Activated effector memory CD4-positive, alpha-beta T cell treated with anti-CD3 and anti-CD28 coated beads, Interleukin-2, amount 50 U/mL, for 16 hours (primary cell): ENCODE measurements around the gene PPIG.
"Not testable (repeated sequence)": the region's sequence is repeated elsewhere in the genome, so short reads cannot be mapped to it uniquely, and the experiment has no call there.

ENCODE experiments used
- DNase-seq: peaks from one replicate; pipeline ENCODE4 v3.0.0-alpha.2; 2020

PPIG gene

DNA sequence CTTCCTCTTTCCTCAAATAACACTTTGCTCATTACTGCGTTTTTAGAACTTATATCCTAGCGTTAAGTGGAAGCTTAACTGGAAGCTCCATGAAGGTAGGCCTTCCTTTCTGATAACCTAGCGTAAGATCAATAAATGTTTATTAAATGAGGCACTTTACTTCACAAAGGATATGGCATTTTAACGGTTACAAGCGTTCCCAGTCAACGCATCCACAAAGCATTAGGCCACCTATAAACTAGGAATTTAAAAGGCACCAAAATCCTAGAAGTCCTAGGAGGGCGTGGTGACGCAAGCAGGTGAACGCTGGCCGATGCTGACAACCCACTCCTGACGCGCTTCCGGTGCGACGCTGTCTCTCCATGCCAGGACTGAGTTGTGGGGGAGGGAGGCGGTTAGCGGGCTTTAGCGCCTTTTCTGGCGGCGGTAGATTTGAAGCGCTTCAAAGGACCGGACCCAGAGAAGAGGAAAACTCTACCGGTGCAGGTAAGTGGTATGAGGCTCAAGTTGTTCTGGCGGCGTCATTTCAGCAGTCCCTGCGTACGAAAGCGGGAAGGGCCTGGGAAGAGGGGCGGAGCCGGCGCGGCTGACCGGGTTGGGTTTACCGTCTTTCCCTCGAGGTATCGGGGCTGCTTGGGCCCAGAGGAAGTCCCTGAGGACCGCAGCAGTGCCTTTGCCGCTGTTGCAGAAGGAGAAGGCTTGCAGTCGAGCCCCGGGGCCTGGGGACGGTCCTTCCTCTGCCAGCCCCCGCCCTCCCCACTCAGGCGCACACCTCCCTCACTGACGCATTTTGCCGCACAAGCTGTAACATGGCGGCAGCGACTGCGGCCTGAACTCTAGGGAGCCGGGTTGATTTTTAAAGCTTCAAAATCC lies at the start of gene PPIG:
Gene PPIG, plus strand, starts transcription at position 347 of the 873 bp plus-strand sequence. CDS start 19,691 bp downstream, outside the sequence.
- DNase-seq: peak; percentile 95

DNA sequence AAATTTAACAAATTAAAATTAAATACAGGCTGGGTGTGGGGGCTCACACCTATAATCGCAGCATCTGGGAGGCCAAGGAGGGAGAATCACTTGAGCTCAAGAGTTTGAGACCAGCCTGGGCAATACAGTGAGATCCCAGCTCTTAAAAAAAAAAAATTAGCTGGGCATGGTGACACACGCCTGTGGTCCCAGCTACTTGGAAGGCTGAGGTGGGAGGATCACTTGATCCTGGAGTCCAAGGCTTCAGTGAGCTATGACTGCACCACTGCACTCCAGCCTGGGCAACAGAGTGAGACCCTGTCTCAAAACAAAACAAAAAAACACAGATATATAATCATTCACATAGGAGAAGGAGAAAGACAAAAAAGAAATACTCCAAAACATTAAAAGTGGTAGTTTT lies 44.7 kb upstream of the PPIG start:
- not testable (repeated sequence) for DNase-seq

DNA sequence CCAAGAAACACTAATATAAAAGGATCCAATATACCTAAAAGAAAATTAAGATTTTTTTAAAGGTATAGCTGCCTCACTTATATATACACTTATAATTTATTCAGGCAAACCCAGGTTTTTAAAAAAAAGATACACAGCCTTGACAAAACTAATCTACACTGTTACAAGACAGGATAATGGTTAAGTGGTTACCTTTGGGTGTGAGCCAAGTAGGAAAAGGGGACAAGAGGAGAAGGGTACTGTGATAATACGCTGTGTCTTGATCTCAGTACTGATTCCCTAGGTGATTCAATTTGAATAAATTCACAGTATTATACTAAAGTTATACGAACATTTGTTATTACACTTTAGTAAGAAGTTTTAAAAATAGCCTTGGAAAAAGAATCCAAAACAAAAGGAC lies 44.0 kb upstream of the PPIG start:
- no peak for DNase-seq

DNA sequence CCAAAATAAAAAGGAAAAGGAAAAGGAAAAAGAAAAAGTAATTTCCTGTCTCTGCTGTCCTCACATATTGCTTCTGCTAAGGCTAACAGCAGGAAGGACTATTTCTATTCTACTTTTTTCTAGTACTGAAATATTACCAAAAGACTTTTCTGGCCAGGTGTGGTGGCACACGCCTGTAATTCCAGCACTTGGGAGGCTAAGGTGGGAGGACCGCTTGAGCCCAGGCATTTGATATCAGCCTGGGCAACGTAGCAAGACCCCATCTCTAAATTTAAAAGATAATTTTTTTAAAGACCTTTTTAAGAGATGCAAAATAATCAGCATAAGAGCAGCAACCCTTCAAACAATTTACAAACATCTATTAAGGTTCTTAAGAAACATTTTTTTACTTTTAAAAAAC lies 41.7 kb upstream of the PPIG start:
- no peak for DNase-seq

DNA sequence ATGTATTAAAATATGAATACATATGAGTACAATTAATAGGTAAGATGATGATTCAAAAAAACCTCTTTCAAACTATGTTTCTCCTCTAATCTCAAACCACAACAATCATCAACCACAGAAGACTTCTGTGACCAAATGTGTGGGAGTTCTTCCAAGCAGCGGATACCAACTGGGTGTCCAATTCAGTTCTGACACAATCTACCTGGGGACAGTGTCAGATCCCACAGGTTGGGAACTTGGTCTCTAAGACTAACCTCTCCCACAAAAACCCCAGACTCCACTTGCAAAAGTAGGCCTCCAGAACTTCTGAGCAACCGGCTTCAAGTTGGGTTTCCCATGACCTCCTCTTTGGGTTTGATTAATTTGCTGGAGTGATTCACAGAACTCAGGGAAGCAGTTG lies 37.4 kb upstream of the PPIG start:
- DNase-seq: no peak

DNA sequence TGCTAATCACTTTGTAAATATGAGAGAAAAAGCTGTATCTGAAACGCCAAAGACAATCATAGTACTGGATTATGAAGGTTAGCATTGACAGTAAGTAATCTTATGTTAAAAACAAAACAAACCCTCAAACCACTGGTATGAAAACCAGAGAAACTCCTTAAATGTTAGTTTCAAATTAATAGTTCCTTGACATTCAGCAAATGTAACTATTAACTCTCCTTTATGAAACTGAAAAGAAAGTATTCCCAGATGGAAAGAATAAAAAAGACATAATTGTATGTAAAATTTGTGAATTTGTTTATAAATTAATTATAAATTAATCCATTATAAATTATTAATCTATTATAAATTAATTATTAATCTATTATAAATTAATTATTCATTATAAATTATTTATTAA lies 22.8 kb upstream of the PPIG start:
- no peak for DNase-seq

DNA sequence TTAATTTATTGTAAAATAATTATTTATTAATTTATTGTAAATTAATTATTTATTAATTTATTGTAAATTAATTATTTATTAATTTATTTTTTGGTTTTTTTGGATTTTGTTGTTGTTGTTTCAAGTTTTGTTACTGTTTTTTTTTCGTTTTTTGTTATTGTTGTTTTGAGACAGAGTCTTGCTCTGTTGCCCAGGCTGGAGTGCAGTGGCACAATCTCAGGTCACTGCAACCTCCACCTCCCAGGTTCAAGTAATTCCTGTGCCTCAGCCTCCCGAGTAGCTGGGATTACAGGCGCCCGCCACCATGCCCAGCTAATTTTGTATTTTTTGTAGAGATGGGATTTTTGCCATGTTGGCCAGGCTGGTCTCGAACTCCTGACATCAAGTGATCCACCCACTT lies 22.1 kb upstream of the PPIG start:
- DNase-seq: not testable (repeated sequence)

DNA sequence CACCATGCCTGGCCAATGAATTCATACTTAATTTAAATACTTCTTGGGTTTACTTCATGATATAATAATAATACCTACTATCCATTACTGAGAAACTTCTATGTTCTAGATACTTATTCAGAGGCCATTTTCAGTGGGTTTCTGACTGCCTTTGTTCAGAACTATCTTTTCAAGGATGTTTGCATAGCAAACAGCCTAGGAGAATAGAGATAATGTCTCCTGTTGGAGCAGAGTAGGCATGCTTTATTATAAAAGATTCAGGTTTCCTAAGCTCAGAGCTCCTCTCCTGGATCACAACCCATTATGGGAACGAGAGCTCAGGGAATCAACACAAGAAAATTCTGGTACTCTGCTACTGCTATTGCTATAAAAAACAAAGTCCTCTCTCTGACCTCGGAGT lies 21.6 kb upstream of the PPIG start:
- DNase-seq: no peak

DNA sequence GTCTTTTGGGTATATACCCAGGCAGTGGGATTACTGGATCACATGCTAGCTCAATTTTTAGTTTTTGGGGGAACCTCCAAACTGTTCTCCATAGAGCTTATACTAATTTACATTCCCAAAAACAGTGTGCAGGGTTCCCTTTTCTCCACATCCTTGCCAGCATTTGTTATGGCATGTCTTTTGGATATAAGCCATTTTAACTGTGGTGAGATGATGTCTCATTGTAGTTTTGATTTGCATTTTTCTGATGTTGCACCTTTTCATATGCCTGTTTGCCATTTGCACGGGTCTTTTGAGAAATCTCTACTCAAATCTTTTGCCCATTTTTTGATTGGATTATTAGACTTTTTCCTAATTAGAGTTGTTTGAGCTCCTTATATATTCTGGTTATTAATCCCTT lies 18.5 kb upstream of the PPIG start:
- no peak for DNase-seq

DNA sequence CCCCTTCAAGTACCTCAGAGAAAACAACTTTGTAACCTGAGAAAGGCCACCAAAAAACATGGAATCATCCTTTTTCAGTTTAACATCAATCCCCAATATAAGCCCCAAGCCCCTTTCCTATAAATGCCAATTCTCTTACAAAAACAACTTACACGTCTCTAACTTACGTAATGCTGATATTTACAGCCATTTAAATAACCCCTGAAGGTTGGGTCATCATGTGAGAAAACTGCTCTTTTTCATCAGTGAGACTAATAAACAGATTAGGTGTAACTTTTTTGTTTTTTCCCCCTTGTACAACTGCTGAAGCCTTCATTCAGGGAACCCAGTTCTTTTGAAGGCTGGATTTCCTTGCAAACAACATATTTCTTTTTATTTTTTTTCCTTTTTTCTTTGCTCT lies 14.2 kb upstream of the PPIG start:
- DNase-seq: no peak

DNA sequence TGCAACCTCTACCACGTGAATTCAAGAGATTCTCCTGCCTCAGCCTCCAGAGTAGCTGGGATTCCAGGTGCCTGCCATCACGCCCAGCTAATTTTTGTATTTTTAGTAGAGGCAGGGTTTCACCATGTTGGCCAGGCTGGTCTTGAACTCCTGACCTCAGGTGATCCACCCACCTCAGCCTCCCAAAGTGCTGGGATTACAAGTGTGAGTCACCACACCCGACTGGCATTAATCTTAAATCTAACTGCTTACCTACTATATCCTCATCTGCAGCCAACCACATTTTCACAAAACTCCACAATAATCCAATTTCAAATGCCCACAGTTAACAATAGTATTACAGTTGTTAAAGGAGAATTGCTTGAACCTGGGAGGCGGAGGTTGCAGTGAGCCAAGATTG lies 13.4 kb upstream of the PPIG start:
- not testable (repeated sequence) for DNase-seq

DNA sequence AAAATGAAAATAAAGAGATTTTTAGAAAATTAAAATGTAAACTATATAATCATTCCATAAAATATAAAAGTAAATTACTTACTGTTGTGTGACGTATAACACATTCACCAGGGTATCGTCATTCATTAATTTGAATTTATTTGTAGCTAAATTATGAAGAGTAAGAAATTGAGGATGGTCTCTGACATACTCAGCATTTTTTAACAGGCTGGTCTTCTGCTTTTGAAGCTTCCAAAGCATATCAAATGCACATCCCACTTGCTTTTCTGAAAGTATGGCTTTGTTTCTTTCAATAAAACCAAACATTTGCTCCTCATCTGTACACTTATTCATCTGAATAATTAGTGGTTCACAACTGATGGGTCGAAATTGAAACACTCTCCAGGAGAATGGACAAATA lies 12.6 kb upstream of the PPIG start:
- DNase-seq: no peak

DNA sequence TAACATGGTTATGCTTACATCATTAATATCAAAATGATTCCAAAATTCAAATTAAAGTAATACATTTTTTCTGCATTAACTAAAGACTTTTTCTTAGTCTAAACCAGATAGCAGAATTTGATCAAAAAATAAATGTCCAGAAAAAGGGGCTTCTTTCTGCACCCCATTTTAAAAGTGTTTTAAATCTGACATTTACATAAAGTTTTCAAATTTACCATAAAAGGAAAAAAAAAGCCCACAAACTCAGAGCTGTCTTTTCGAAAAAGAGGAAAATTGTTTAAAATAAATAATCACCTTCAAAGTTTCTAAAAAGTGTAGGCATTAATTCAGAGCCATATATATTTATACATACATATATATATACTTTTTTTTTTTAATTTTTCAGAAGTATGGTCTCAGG lies 12.0 kb upstream of the PPIG start:
- DNase-seq: no peak

DNA sequence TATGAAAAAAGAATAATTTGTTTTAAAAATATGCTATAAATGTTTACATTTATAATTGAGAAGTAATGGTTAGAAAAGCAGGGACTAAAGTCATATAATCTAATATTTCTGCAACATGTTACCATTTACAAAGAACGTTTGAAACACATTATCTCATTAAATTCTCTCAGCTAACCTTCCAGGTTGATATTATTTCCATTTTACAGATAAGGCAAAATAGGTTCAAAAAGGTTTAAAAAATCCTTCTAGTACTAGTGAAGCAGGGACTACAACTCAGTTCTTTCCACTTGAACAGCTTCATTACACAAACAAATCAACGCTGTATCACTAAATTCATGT lies 11.4 kb upstream of the PPIG start:
- DNase-seq: no peak

DNA sequence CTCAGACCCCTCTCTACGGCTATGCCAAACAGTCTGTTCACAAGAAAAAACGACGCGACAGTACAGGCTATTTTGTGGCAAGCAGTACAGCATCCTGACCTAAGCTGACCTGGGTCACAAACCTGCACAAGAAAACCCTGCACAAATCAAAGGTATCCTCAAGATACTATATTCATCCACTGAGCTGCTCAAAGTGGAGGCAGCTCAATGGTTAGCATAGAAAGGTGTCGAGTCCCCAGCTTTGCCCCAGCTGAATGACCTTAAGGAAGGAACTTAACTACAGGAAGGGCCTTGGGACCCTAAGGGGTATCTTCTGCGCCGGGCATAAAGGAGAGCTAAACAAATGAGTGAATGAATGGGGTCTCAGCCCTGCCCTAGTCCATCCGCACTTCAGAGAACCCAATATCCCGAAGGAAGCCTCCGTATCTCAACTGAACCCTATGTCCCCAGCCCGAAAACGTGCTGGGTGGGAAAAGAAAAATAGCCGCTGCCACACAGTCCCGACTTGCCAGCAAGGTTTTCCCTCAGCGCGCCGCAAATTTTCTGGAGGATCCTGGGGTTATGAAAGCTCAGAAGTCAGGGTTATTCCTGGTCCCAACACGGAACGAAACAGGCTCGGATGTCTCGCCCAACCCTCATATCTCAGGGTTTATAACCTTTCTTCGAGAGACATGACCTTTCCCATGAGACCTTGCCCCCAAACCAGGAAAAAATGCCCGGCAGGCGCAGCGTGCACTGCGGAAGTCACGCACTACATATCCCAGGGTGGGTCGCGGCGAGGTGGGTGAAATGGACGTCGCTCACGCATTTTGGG lies 10.8 kb upstream of the PPIG start, which contains the start of gene FASTKD1:
Gene FASTKD1, minus strand, starts transcription at position 706 of the 814 bp plus-strand sequence. CDS start 1,836 bp downstream, outside the sequence.
- DNase-seq: peak; percentile 95

DNA sequence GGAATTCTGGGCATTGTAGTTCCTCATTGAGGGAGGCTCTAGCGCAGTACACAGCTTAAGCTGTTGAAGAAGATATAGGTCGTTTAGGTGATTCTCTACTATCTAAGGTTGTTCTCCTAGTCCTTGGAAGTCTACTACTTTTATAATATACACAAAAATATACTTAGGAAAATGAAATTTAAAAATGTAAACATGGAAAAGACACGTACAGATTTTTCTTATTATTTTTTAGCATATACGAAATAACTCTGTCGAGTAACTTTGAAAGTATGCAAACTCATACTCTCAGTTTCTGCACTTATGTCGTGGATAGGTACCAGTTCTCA lies 10.2 kb upstream of the PPIG start:
- DNase-seq: no peak

DNA sequence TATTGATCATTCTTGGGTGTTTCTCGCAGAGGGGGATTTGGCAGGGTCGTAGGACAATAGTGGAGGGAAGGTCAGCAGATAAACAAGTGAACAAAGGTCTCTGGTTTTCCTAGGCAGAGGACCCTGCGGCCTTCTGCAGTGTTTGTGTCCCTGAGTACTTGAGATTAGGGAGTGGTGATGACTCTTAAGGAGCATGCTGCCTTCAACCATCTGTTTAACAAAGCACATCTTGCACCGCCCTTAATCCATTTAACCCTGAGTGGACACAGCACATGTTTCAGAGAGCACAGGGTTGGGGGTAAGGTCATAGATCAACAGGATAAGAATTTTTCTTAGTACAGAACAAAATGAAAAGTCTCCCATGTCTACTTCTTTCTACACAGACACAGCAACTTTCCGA lies 9.6 kb upstream of the PPIG start:
- not testable (repeated sequence) for DNase-seq

DNA sequence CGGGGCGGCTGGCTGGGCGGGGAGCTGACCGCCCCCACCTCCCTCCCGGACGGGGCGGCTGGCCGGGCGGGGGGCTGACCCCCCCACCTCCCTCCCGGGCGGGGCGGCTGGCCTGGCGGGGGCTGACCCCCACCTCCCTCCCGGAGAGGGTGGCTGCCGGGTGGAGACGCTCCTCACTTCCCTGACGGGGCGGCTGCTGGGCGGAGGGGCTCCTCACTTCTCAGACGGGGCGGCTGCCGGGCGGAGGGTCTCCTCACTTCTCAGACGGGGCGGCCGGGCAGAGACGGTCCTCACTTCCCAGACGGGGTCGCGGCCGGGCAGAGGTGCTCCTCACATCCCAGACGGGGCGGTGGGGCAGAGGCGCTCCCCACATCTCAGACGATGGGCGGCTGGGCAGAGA lies 8.9 kb upstream of the PPIG start:
- DNase-seq: not testable (repeated sequence)

DNA sequence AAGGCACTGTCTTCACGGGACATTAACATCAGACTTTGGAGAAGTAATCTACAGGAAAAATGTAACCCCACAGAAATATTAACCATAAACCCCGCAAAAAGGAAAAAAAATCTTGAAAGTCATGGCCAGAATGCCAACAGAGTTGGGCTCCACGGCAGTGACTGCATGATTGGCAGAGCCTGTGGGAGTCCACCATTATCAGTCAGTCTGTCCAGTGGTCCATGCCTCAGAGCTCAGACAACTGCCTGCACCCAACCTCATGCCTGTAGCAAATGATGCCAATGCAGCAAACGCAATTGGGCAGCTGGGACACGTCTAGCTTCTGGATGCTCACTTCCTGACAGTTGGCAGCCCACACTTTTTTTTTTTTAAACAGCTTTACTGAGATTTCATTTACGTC lies 5.1 kb upstream of the PPIG start:
- no peak for DNase-seq

DNA sequence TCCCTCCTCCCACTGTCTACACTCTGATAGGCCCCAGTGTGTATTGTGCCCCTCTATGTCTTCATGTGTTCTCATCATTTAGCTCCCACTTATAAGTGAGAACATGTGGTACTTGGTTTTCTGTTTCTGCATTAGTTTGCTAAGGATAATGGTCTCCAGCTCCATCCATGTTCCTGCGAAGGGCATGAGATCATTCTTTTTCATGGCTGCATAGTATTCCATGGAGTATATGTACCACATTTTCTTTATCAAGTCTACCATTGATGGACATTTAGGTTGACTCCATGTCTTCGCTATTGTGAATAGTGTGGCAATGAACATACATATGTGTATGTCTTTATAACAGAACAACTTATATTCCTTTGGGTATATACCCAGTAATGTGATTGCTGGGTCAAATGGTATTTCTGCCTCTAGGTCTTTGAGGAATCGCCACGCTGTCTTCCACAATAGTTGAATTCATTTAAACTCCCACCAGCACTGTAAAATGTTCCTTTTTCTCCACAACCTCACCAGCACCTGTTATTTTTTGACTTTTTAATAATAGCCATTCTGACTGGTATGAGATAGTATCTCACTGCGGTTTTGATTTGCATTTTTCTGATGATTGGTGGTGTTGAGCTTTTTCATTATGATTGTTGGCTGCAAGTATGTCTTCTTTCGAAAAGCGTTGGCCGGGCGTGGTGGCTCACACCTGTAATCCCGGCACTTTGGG lies 1.4 kb upstream of the PPIG start:
- DNase-seq: not testable (repeated sequence)

DNA sequence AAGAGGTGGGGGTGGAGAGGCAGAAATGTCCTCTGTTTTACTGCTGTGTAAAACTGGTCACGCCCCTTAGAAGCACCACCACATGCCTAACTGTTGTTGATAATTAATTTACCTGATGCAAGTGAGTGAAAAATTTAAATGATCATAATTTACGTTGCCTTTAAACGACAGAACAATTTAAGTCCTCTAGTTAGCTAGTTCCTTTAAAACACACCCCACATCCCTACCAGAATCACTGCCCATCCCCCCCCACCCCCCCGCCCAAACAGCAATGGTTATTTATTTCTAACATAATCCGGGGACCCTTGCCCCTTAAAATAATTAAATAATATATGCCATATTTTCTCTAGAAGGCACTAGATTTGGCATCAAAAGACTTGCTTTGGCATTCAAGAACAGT lies 633 bp upstream of the PPIG start:
- no peak for DNase-seq

DNA sequence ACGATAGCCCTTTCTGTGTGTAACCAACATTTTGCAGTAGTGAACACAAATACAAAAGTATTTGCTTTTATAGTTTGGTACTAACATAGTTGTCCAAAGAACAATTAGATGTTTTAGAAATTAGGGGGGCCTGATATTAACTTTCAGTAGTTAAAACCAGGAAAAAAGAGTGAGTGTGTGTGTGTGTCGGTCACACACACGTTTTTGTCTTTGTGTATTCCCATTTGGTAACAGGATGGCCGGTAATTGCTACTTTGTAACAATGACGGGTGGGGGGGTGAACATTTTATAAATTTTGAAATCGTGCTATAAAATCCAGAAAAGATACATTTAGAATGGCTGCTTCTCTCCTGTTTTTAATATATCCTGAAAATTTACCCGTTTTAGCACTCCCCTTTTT lies 1.5 kb downstream of the PPIG start:
- DNase-seq: no peak

DNA sequence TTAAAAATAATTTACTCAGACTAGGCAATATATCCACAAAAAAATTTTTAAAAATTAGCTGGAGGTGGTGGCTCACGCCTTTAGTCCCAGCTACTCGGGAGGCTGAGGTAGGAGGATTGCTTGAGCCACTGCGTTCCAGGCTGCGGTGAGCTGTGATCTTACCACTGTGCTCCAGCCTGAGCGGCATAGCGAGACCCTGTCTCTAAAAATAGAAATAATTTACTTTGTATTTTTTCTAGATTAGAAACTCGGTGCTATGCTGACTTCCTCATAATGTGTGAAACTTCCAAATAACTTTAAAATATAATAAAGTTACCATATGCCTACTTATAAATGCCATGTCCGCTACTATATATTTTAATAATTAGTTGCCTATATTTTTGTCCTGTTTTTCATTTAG lies 6.7 kb downstream of the PPIG start:
- DNase-seq: no peak

DNA sequence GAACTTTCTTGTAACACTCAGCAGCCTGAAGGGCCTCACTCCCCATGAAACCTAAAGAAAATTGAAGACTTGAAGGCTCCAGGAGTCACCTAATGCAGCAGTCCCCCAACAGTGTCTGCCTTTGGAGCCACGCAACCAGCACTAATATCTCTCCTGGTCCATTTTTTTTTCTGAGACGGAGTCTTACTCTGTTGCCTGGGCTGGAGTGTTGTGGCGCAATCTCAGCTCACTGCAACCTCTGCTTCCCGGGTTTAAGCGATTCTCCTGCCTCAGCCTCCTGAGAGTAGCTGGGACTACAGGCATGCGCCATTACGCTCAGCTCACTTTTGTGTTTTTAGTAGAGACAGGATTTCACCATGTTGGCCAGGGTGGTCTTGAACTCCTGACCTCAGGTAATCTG lies 12.4 kb downstream of the PPIG start:
- DNase-seq: not testable (repeated sequence)
